Stomach (tissue), 9 donors: Measurements from ENCODE around the gene MANBA. TPM values are rescaled to one million over a fixed set of nuclear protein-coding genes. Genes with fewer than 3 reads are reported as not detected.

Experiments used
- DNase-seq, 2 donors: peaks; one replicate each; pipeline versions ENCODE4 v3.0.0 to v3.0.0-alpha.2; 2013 to 2019
- H3K27ac ChIP-seq, 5 donors: fragments of 200-600 bp in 4 of 5; sonication (generic) in 4 of 5; one replicate each; pipeline ENCODE4 v1.5.1; 2013 to 2019; ENCODE audit warnings: mild to moderate bottlenecking in 1 of 5, moderate library complexity in 1 of 5
- H3K27me3 ChIP-seq, 3 donors: fragments of 200-600 bp; sonication (generic); one replicate each; pipeline ENCODE4 v1.5.1; 2017 to 2019; ENCODE audit warnings: mixed run types in 1 of 3
- H3K36me3 ChIP-seq, 4 donors: fragments of 200-600 bp; sonication (generic); 1 replicate in 3 of 4; 2 replicates in 1 of 4; pipeline ENCODE4 v1.5.1; 2016 to 2019
- H3K4me1 ChIP-seq, 4 donors: fragments of 200-600 bp; sonication (generic); one replicate each; pipeline ENCODE4 v1.5.1; 2016 to 2019
- H3K4me3 ChIP-seq, 4 donors: fragments of 200-600 bp; sonication (generic) in 3 of 4; one replicate each; pipeline ENCODE4 v1.5.1; 2016 to 2019; ENCODE audit warnings: mild to moderate bottlenecking in 1 of 4
- H3K9me3 ChIP-seq, 4 donors: fragments of 200-600 bp; sonication (generic); one replicate each; pipeline ENCODE4 v1.5.1; 2016 to 2019
- EP300 ChIP-seq: sonication (generic); formaldehyde crosslinking; IDR thresholded peaks from one replicate; pipeline ENCODE4 v1.6.1; 2017; ENCODE audit warnings: antibody characterized with exemption
- POLR2A ChIP-seq, 4 donors: fragments of 450-650 bp; IDR thresholded peaks; one replicate each; pipeline ENCODE4 v1.6.1; 2016; ENCODE audit warnings: antibody characterized with exemption in 4 of 4, control low read depth in 2 of 4, mild to moderate bottlenecking in 1 of 4, moderate library complexity in 1 of 4
- POLR2AphosphoS5 ChIP-seq, 3 donors: sonication (generic); formaldehyde crosslinking; IDR thresholded peaks; one replicate each; pipeline ENCODE4 v1.6.1; 2016; ENCODE audit warnings: antibody characterized with exemption in 3 of 3
- WGBS, 5 donors: extraction: QIAGEN DNeasy Blood & Tissue Kit in 3 of 5; methylation state at CpG; one replicate each; pipeline versions ENCODE4 v1.1.5 to v1.1.7; 2013 to 2018; 5-methylcytosine and 5-hydroxymethylcytosine counted together
- intact Hi-C: fragments of 100-400 bp; cut with DNase I; formaldehyde crosslinking; loops from one replicate; pipeline ENCODE4 v1.15.1; 2023; ENCODE audit warnings: low total_unique reads
- polyA plus RNA-seq, 3 donors: library from polyadenylated mRNA; stranded (reverse); fragments of 200-250 nt; gene quantifications; one replicate each; pipeline ENCODE4 v1.2.3, GENCODE V29; 2013
- total RNA-seq, 5 donors: library from RNA; depleted of rRNA; stranded (reverse); fragments of >200 nt; gene quantifications; one replicate each; pipeline versions ENCODE4 v1.1.0 to v1.2.3, GENCODE V29; 2014 to 2016
- TF ChIP-seq, protein P1 (sequence below), 7 experiments: fragments of 450-650 bp in 4 of 7; fragments of 200-600 bp in 3 of 7; sonication (generic) in 3 of 7; IDR thresholded peaks; one replicate each; pipeline ENCODE4 v1.5.1; 2016 to 2019; ENCODE audit warnings: antibody characterized with exemption in 7 of 7, control low read depth in 2 of 7, mild to moderate bottlenecking in 1 of 7
- donor health status: healthy with polysubstance abuse.
- donor health status: Bipolar disorder and iron deficiency.
- donor health status: healthy.

Gene MANBA
- total and polyA plus RNA-seq, 8 donors: 8.4 to 69.4 (median 24.0) TPM

DNA sequence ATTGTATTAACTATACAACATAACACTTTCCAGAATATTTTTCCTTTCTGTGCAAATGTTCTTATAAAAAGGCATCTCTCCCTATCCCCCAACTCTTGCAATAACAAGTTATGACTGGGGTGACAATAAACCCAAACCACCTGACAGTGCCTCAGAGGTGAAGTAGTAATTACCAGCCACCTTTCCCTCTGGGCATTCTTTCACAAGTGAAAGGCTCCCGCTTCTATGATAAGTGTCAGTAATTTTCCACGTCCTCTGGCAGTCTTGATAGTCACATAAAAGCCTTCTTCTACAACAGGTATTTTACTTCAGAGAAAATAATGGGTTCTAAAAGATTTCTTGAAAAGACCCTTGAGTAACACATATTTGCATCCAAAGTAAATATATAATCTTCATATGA lies 82.7 kb downstream of the MANBA start:
- H3K4me1 ChIP-seq: no peaks in the 10 kb centered on the region
- intact Hi-C loops: no loop called here
- H3K4me3 ChIP-seq: no peak overlapping the region
- H3K27ac ChIP-seq: no peak overlapping the region
- no peaks in the 10 kb centered on the region for H3K27me3 ChIP-seq
- H3K9me3 ChIP-seq: no peaks in the 10 kb centered on the region
- 85 to 94% (median 91%) methylated on average over 2 of the region's 2 CpGs for WGBS, 5 donors
- TF ChIP-seq POLR2A (IDR thresholded peaks at IDR 0.05) (no peak), EP300 (no peak), POLR2AphosphoS5 (IDR thresholded peaks at IDR 0.05) (no peak)
- TF ChIP-seq, protein P1, sequence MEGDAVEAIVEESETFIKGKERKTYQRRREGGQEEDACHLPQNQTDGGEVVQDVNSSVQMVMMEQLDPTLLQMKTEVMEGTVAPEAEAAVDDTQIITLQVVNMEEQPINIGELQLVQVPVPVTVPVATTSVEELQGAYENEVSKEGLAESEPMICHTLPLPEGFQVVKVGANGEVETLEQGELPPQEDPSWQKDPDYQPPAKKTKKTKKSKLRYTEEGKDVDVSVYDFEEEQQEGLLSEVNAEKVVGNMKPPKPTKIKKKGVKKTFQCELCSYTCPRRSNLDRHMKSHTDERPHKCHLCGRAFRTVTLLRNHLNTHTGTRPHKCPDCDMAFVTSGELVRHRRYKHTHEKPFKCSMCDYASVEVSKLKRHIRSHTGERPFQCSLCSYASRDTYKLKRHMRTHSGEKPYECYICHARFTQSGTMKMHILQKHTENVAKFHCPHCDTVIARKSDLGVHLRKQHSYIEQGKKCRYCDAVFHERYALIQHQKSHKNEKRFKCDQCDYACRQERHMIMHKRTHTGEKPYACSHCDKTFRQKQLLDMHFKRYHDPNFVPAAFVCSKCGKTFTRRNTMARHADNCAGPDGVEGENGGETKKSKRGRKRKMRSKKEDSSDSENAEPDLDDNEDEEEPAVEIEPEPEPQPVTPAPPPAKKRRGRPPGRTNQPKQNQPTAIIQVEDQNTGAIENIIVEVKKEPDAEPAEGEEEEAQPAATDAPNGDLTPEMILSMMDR (IDR thresholded peaks at IDR 0.05): no peak
- DNase-seq: no peak
- peaks cover 0 to 37% (median 22%) of the 10 kb centered on the region in 4 donors for H3K36me3 ChIP-seq

DNA sequence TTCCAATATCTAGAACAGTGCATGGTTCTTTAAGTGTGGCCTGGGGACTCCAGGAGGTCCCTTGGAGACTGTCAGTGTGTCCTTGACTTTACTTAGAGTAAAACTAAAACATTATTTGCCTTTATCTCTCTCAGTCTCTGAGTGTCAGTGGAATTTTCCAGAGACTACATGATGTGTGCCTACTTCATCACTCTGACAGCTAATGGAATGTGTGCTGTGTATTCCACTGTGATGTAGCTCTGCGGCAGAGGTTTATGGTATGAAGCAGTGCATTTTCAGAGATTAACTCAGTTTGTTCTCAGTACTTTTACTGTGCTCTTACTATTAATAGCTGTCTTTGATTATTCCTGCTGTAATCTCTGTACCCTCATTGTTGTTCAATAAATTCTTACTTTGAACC lies 85.6 kb downstream of the MANBA start:
- Histone ChIP-seq H3K9me3 (no peaks in the 10 kb centered on the region), H3K4me1 (no peaks in the 10 kb centered on the region), H3K36me3 (peaks cover 0 to 42% (median 19%) of the 10 kb centered on the region in 4 donors), H3K27ac (no peak overlapping the region), H3K27me3 (no peaks in the 10 kb centered on the region), H3K4me3 (no peak overlapping the region)
- DNase-seq: no peak
- WGBS, 5 donors: 74 to 92% (median 83%) methylated on average over 1 of the region's 1 CpG
- no peak for TF ChIP-seq POLR2AphosphoS5 (IDR thresholded peaks at IDR 0.05)
- TF ChIP-seq EP300: no peak
- TF ChIP-seq, protein P1 (IDR thresholded peaks at IDR 0.05): no peak
- no peak for TF ChIP-seq POLR2A (IDR thresholded peaks at IDR 0.05)
- intact Hi-C loops: no loop called here

DNA sequence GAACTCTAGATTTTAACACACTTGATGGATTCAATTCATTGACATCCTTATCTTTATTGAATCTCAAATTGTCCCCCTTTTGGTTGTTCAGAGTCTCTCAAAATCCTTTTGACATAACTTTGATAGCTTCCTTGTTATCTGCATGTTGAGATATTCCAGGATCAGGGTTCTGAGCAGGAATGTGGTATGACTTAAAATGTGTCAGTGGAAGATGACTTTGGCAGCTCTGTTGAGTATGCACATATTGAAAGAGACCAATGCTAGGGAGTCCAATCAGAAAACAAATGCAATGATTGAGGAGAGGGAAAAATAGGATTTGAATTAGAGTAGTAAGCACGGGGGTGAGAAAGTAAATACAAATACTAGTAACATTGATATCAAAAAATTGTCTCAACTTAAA lies 93.8 kb downstream of the MANBA start:
- intact Hi-C loops: no loop called here
- no peak overlapping the region for H3K27ac ChIP-seq
- no peak for DNase-seq
- 86 to 95% (median 91%) methylated on average over 1 of the region's 1 CpG for WGBS, 5 donors
- H3K4me3 ChIP-seq: no peak overlapping the region
- peaks cover 5 to 80% (median 68%) of the 10 kb centered on the region in 4 donors for H3K36me3 ChIP-seq
- no peaks in the 10 kb centered on the region for H3K9me3 ChIP-seq
- H3K4me1 ChIP-seq: no peaks in the 10 kb centered on the region
- TF ChIP-seq POLR2AphosphoS5 (IDR thresholded peaks at IDR 0.05) (no peak), POLR2A (IDR thresholded peaks at IDR 0.05) (no peak), EP300 (no peak)
- TF ChIP-seq, protein P1 (IDR thresholded peaks at IDR 0.05): no peak
- H3K27me3 ChIP-seq: no peaks in the 10 kb centered on the region

DNA sequence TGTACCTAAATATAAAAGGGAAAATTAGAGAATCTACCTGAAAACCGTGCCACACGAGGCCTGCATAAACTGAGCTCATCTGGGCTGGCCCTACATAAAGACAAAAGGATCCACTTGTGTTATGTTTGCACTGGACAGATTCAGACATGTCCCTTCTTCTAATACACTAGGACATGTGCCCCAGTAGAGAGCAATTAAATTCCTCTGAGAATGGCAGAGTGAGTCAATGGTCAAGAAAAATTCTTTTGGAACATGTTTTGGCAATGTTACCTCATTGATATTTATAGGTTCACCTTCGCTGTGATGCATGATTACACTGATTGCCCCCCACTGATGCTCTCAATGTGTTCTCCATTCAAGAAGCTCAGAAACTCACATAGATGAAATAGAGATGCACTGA lies 95.2 kb downstream of the MANBA start:
- Histone ChIP-seq H3K9me3 (no peaks in the 10 kb centered on the region), H3K27me3 (no peaks in the 10 kb centered on the region), H3K4me3 (no peak overlapping the region), H3K4me1 (no peaks in the 10 kb centered on the region), H3K36me3 (peaks cover 5 to 80% (median 73%) of the 10 kb centered on the region in 4 donors), H3K27ac (no peak overlapping the region)
- intact Hi-C loops: no loop called here
- TF ChIP-seq, protein P1 (IDR thresholded peaks at IDR 0.05): no peak
- TF ChIP-seq POLR2A (IDR thresholded peaks at IDR 0.05) (no peak), EP300 (no peak), POLR2AphosphoS5 (IDR thresholded peaks at IDR 0.05) (no peak)
- no peak for DNase-seq
- 91 to 96% (median 93%) methylated on average over 3 of the region's 3 CpGs for WGBS, 5 donors
